Measurements from ENCODE around the gene HOXB5. TPM values are rescaled to one million over a fixed set of nuclear protein-coding genes. Genes with fewer than 3 reads are reported as not detected.

Gene HOXB5
- total and polyA plus RNA-seq, 2 donors (not counting 1 experiment from before 2014, with no cell fraction given): not detected

DNA sequence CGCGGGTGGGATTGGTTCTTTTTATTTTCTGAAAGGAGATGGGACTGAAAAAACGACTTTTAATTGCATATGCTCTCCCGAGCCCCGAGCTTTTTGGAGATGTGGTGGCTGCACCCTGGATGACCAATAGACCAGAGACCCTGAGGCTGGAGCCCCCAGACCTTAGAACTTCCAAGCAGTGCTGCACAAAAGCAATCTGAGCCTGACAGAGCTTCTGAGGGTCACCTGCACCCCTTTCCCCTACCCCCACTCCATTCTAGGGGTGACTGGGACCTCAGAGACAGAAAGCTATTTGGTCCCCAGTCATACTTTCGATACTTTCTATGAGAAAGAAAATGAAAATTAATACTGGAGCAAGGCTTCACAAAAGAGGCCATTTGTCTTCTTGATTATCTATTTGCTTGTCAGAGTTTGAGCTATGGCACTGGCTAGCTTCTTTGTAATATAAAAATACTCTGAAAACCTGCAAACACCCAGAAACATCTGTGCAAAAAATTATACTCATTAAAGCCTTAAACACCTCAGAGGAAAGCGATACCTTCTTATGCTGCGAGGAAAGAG, 19.0 kb downstream of the HOXB5 start:
- H3K4me3 Mint-ChIP-seq: no peak overlapping the region
- CTCF ChIA-PET: interaction anchor here (1.0 to 1.2 kb wide), 2 partner anchors 19 to 225 kb away, joined by 3 to 4 read pairs; partner anchors contain the start of gene HOXB5

More for the DNA sequence above, 19.0 kb downstream of the HOXB5 start:
- Histone ChIP-seq H3K9me3 (ENCODE audit: control extremely low read depth in 1 of 3, control insufficient read depth in 2 of 3, insufficient read depth in 1 of 3, low read length in 2 of 3) (peaks cover 0 to 14% (median 0%) of the 10 kb centered on the region in 3 donors), H3K9ac (ENCODE audit: low read length) (no peak overlapping the region), H3K27ac (ENCODE audit: low read length in 2 of 2) (no peak overlapping the region), H2AFZ (ENCODE audit: insufficient read depth, low read depth, low read length, poor library complexity, severe bottlenecking) (no peak overlapping the region), H4K20me1 (ENCODE audit: control insufficient read depth, insufficient read depth, low read length, poor library complexity, severe bottlenecking) (no peaks in the 10 kb centered on the region), H3K4me2 (replicated peaks; ENCODE audit: low read depth, low read length, poor library complexity, severe bottlenecking) (no peak overlapping the region), H3K27me3 (replicated peaks in 1 of 4; ENCODE audit: control extremely low read depth in 1 of 4, control insufficient read depth in 3 of 4, insufficient read depth in 4 of 4, low read length in 3 of 4) (peaks cover 0 to 43% (median 19%) of the 10 kb centered on the region in 4 experiments), H3K4me3 (ENCODE audit: control extremely low read depth in 1 of 5, extremely low read depth in 1 of 5, insufficient read depth in 1 of 5, low read depth in 2 of 5, low read length in 4 of 5) (no peak overlapping the region), H3K36me3 (replicated peaks in 1 of 2; ENCODE audit: control extremely low read depth in 1 of 2, control insufficient read depth in 1 of 2, extremely low read depth in 1 of 2, insufficient read depth in 2 of 2, low read length in 1 of 2) (no peaks in the 10 kb centered on the region), H3K79me2 (ENCODE audit: control insufficient read depth, insufficient read depth, low read length) (no peaks in the 10 kb centered on the region), H3K4me1 (ENCODE audit: control insufficient read depth in 2 of 2, insufficient read depth in 2 of 2, low read length in 2 of 2) (peaks cover 27 to 30% of the 10 kb centered on the region in 2 donors)
- intact Hi-C loops (cut with micrococcal nuclease): loop anchor here (5.0 kb wide), 1 partner anchor 38 kb away; the partner anchor contains the start of gene HOXB7
- ATAC-seq (ENCODE audit: low read depth): no peak
- H3K27me3 Mint-ChIP-seq: peaks cover 17% of the 10 kb centered on the region
- WGBS (ENCODE audit: insufficient coverage): 92% methylated on average over 6 of the region's 8 CpGs
- no peaks in the 10 kb centered on the region for H3K9me3 Mint-ChIP-seq (ENCODE audit: insufficient read depth)
- no peak for DNase-seq
- TF ChIP-seq CTCF (IDR thresholded peaks at IDR 0.05) (no peak), EZH2 (IDR thresholded peaks at IDR 0.05; ENCODE audit: borderline replicate concordance, insufficient read depth, low read depth, low read length, poor library complexity, severe bottlenecking) (no peak)
- POLR2A ChIA-PET: no interaction called here
- H3K27ac Mint-ChIP-seq: no peak overlapping the region
- H3K4me1 Mint-ChIP-seq: peaks cover 28% of the 10 kb centered on the region
